GM21576 (cell line): Measurements from ENCODE around the gene SLC22A23.

ENCODE experiments used
- ATAC-seq: cut with Tn5 transposase; IDR thresholded peaks from one replicate; pipeline ENCODE4 v1.9.1; 2021; ENCODE audit warnings: mild to moderate bottlenecking, moderate library complexity; ENCODE audit not compliant: unreplicated experiment

Gene SLC22A23

GRCh38 chr6:3356056-3356823, 100.6 kb downstream of the SLC22A23 start:
- ATAC-seq: peak; percentile 95

DNA sequence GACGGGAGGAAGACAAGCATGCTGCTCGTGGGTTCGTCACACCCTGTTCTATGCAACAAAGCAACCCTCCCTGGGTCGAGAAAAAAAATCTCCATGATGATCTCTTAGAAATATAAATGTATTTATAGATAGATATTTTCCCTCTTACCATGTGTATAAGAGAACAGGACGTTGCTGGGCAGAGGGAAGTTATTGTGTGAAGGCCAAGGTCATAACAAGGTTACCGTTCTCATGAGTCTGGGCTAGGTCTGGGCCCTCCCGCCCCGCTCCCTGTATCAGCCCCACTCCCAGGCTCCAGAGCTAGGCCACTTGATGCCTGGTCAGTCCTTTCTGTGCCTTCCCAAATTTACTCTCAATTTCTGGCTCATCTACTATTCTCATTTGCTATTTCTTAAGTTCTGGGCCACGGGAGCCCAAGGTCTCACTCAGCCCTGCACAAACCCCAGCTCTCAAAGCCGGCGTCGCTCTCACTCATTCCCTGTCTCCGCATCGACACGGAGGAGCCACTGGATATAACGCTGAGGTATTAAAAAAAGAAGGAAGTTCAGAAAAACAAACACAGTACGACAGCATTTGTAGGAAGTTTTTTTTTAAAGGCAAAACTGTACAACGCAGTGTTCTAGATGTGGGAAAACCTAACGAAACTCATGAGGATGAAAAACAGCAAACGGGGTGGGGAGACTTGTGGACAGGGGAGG, 101.3 kb downstream of the SLC22A23 start:
- no peak for ATAC-seq

DNA sequence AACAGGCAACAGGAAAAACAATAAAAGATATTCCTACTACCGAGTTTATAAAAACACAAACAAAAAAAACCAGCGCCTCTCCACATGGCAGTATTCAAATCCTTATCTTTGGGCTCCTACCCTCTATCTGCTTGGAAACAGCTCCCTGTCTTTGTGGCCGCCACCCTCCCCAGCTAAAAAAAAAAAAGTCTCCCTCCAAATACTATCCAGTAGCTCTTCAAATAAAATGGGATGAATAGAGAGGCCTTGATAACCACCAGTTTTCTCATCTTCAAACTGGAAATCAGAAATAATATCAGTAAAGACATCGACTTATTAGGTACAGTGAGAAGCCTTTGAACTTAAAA, 101.9 kb downstream of the SLC22A23 start:
- ATAC-seq: no peak

DNA sequence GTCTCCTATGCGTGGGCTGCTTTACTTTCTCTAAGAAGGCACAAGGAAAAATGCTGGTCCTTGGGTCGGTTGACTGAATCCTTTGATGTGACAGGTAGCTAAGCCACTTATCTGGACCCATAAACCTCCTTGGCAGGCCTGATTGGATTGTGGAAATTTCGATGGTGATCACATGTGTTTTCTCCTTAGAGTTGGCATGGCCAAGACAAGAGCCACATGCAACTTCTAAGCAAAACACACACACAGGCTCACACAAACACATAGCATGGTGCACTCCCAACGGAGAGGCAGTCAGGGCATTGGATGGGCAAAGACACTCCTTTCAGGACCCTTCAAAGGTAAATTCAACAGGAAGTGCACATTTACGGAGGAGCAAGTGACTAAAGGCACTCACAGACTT, 102.9 kb downstream of the SLC22A23 start:
- no peak for ATAC-seq

DNA sequence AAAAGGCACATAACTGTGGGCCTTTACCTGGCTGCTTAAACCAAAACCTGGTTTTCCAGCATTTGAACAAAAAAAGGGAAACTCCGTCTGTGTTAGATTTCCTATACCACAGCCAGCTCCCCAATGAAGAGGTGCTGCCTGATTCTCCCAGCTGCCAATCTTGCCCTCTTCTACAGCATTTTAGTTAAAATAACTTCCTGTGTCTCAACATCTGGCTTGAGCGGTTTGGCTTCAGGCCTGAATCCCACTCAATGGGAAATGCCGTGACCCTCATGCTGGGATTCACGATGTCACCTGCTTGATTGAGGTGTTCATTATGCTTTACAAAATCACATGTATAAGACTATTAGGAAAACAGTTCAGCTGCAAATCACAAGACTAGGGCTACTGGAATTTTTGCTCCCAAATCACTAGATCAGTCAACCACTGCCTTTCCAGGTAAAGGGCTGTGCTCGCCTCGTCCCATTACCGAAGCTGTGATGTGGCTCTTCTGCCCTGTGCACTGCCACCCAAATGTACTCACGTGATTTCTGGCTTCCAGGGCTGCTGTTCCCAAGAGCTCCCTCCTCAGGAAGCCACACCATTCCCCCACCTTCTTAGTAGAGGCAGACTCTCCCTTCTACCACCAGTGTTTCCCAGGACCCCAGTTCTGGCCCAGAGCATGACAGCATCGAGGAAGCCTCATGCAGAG, 103.5 kb downstream of the SLC22A23 start:
- no peak for ATAC-seq

GRCh38 chr6:3352678-3353077, 104.2 kb downstream of the SLC22A23 start:
- ATAC-seq: no peak

DNA sequence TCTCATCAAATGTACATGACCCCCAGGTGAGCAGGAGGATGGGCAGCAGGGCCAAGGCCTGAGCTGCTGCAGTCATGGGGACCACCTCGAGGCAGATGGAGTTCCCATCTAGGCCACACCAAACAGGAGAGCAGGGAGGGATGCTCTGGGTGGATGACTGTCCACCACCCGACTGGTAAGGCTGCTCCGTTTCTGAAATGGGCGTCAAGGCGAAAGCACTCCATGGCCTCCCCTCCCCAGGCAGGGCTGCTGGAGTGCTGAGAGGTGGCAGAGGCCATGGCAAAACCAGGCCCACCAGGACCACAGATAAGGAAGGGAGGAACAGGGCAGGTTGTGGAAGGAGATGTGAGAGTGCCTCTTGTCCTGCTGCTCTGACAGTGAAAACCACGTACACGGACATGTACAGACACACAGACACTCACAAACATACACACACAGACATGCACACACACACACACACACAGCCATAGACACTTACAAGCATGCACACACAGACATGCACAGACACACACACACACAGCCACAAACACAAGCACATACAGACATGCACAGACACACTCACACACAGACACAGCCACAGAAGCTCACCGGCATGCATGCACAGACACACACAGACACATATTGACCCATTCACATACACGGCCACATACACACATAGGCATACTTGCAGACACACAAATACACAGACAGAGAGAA, 104.9 kb downstream of the SLC22A23 start:
- no peak for ATAC-seq

DNA sequence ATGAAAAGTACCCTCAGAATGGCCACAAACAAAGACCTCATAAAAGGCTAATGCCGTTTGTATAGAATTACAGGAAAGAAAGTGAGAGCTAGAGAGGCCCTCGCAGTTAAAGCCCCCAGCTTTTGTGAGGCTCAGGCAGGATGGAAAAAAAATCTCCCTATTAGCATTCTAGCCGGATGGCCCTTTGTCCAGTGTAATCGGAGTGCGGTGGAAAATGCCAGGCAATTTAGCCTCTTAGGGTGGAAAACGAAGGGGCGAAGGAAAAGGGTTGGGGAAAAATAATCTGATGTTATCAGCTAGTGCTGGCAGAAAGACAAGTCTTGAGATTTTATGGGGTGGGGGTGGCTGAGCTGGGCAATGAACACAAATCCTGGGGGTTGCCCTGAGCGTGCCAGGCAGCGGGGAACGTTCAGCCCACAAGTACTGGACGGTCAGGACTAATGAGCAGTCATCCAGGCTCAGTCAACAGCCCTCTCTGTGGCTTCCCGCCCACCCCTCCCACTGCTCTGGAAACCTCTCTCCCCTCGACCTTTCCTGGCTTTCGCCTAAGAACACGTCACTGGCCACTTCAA, 105.7 kb downstream of the SLC22A23 start:
- ATAC-seq: no peak

DNA sequence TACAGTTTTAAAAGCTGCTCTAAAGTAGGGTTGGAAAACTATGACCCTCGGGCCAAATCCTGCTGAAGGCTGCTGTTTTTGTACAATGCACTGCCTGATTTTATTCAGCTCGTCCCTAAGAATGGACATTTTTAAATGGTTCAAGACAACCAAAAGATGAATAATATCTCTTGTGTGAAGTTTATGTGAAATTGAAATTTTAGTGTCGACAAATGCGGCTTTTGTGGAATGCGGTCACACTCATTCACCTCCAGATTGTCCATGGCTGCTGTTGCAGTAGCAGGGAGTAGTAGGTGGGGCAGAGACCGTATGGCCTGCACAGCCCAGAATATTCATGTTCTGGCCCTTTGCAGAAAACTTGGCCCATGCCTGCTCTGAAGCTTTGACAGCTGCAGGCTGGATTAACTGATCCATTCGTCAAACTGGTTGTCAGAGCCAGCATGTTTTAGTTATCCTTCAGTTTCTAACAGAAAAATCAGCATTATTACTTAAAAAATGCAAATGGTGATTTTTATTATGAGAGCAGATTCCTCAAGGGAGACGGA, 106.5 kb downstream of the SLC22A23 start:
- ATAC-seq: no peak

DNA sequence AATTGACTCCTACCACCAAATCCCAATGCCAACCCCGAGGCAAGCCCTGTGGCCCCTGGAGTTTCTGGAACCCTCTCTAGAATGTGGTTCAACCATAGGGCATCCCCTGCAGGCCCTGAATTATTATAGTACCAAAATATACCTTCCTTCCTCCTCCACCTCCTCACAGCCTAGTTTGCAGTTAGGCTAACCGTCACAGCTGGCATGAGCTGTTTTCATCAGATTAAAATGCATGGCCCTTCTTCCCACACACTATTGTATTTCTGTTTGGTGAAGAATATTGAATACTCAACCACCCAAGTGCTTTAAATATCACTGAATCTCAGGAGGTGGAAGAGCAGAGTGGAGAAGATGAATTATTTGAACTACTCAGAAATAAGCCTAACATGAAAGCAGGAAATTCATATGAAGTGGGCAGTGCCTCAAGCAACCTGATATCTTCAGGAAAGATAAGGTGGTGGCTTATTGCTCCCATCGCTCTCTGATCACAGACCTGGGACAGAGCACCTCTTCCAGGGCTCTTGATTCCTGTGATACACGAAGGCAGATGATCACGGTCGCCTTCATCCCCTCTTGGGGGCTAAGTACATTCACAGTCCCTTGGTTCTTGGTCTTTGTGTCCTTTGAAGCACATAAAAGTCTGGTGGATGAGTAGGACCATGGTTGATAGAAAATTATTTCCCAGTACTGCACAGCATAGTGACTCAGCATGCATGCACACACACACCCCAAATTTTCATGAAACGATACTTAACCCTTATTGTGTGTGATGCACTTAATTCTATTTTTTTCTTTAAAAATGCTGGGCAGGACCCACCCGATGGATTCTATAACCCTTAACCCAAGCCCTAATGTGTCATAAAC, 107.2 kb downstream of the SLC22A23 start:
- no peak for ATAC-seq

- no peak for ATAC-seq
Observed at GRCh38 chr6:3348821-3349220, 108.0 kb downstream of the SLC22A23 start.

DNA sequence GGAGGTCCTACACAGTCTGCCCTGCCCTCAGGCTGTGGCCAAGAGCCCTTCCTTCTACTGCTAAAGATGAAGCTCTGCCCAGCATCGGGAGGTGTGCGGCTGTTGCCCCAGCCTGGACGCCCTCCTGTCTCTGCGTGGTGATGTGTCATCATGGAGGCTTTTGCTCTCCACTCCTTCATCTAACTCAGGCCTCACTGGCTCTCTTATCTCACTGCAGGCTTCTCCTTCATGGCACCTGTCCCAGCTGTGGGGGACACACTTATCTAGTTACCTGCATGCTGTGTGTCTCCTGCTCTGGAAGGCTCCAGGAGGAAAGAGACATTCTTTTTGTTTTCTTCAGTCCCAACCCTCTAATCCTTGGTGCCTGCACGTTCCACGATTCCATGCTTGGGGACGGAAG, 109.0 kb downstream of the SLC22A23 start:
- no peak for ATAC-seq

DNA sequence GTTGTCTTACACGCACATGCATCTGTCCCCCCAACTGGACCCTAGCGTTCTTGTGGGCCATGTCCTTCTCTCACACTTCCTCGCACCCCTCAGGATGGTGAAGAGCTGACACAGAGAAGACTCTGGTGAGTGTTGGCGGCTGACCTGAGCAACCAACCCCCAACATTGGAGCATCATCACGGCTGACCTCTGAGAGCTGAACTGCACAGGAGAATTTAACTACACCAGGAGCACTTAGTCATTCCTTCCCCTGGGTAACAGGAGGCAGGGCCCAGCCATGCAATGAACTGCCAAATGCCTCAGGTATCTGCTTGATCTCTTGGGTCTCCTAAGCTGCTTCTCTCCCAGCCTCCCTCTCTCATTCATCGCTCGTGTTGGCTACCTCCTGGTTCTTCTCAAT, 109.6 kb downstream of the SLC22A23 start:
- ATAC-seq: no peak

DNA sequence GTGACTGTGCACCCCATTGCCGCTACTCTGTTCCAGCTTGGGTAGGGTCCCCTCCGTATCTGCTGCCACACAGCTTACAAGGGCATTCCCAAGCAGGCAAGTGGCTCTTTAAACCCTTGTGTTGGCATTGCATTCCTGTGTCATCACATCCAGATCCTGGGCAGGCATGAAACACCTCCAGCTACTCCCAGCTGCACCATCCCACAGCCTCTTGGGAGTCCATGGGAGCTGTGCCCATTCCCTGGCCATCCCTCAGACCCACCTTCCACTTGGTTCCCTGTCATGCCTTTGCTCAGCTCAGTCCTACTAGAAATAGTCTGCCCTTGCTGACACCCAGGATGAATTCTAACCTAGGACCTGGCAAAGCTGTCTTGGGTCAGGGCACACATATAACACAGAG, 110.4 kb downstream of the SLC22A23 start:
- ATAC-seq: no peak

GRCh38 chr6:3345836-3346235, 111.0 kb downstream of the SLC22A23 start:
- no peak for ATAC-seq

GRCh38 chr6:3343089-3343883, 113.6 kb downstream of the SLC22A23 start:
- no peak for ATAC-seq

DNA sequence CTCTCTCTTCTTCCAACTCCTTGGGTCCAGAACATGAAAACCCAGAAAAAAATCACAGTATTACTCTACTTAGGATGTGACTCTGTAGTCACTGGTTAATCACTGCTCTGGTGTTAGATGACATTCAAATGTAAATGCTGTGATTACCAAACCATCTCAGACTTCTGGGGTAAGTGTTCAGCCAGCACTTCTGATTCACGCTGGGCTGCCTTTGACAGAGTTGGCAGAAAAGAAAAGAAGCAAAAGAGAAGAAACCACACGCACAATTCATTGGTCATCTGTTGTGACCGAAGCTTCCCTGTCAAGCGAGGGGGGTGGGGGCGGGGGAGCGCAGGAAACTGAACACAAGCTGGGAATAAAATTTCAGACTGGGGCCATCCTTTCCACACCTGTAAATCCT, 115.4 kb downstream of the SLC22A23 start:
- ATAC-seq: no peak

GRCh38 chr6:3340894-3341293, 116.0 kb downstream of the SLC22A23 start:
- ATAC-seq: no peak

- ATAC-seq: no peak
Observed at GRCh38 chr6:3340358-3340802, 116.5 kb downstream of the SLC22A23 start.
